PC-9 (cell line): ENCODE data around the gene IQCK. TPM values are rescaled to one million over a fixed set of nuclear protein-coding genes. Genes with fewer than 3 reads are reported as not detected.

ENCODE experiments used
- BruUV-seq: library from RNA; stranded (reverse); fragments of 400-500 nt; replicated peaks from 2 replicates; lab custom pipeline; 2021; lab: Mats Ljungman, UMichigan
- CTCF ChIA-PET: fragments of 300-600 bp; sonication (Branson Sonifier 250); formaldehyde crosslinking; loops from one replicate; lab custom pipeline; 2022; ENCODE audit warnings: antibody characterized with exemption; lab: Charles Lee
- POLR2A ChIA-PET: fragments of 300-600 bp; sonication (Branson Sonifier 250); formaldehyde crosslinking; loops from one replicate; lab custom pipeline; 2022; ENCODE audit warnings: antibody characterized with exemption; ENCODE audit not compliant: unreplicated experiment; lab: Charles Lee
- DNase-seq, 2 experiments: peaks; one replicate each; pipeline versions ENCODE4 v3.0.0 to v3.0.0-alpha.2; 2015 to 2022; ENCODE audit warnings: mixed read lengths in 1 of 2
- H2AFZ ChIP-seq: fragments of 200-600 bp; sonication (generic); 2 replicates; pipeline ENCODE4 v1.8.1; 2017; ENCODE audit warnings: antibody characterized with exemption
- H3F3A ChIP-seq: fragments of 200-600 bp; sonication (generic); 2 replicates; pipeline ENCODE4 v1.8.1; 2017; ENCODE audit warnings: antibody characterized with exemption, mild to moderate bottlenecking, low read depth; ENCODE audit not compliant: insufficient read depth
- H3K27ac ChIP-seq: fragments of 200-600 bp; sonication (generic); 2 replicates; pipeline ENCODE4 v1.6.1; 2016; ENCODE audit warnings: mixed run types
- H3K27me3 ChIP-seq: fragments of 200-600 bp; sonication (generic); 2 replicates; pipeline ENCODE4 v1.6.1; 2016; ENCODE audit warnings: low read depth, mixed run types; ENCODE audit not compliant: insufficient read depth
- H3K36me3 ChIP-seq: fragments of 200-600 bp; sonication (generic); 2 replicates; pipeline ENCODE4 v1.6.1; 2016; ENCODE audit warnings: low read depth, mixed run types
- H3K4me1 ChIP-seq: fragments of 200-600 bp; sonication (generic); replicated peaks from 2 replicates; pipeline ENCODE4 v1.6.1; 2016; ENCODE audit warnings: mixed run types; ENCODE audit not compliant: insufficient read depth
- H3K4me2 ChIP-seq: fragments of 200-600 bp; sonication (generic); 2 replicates; pipeline ENCODE4 v1.6.1; 2017; ENCODE audit warnings: mixed run types
- H3K4me3 ChIP-seq: fragments of 200-600 bp; sonication (generic); 2 replicates; pipeline ENCODE4 v1.6.1; 2016; ENCODE audit warnings: mixed run types
- H3K79me2 ChIP-seq: fragments of 200-600 bp; sonication (generic); 2 replicates; pipeline ENCODE4 v1.6.1; 2017; ENCODE audit warnings: low read depth, mixed run types
- H3K9me2 ChIP-seq: fragments of 200-600 bp; sonication (generic); 2 replicates; pipeline ENCODE4 v1.8.1; 2017; ENCODE audit warnings: mild to moderate bottlenecking; ENCODE audit not compliant: insufficient read depth
- H3K9me3 ChIP-seq: fragments of 200-600 bp; sonication (generic); 2 replicates; pipeline ENCODE4 v1.8.1; 2016; ENCODE audit warnings: low read depth; ENCODE audit not compliant: insufficient read depth
- H4K20me1 ChIP-seq: fragments of 200-600 bp; sonication (generic); 2 replicates; pipeline ENCODE4 v1.8.1; 2017; ENCODE audit not compliant: insufficient read depth
- CTCF ChIP-seq: fragments of 200-600 bp; sonication (generic); conservative IDR thresholded peaks from 2 replicates; pipeline ENCODE4 v1.6.1; 2017; ENCODE audit warnings: mixed run types, antibody characterized with exemption, mild to moderate bottlenecking, moderate library complexity
- EZH2 ChIP-seq: fragments of 200-600 bp; sonication (generic); IDR thresholded peaks from 2 replicates; pipeline ENCODE4 v1.8.0; 2017; ENCODE audit warnings: antibody characterized with exemption, low read depth
- intact Hi-C: fragments of 100-400 bp; cut with micrococcal nuclease; formaldehyde crosslinking; loops from one replicate; pipeline ENCODE4 v1.10.0; 2022; ENCODE audit not compliant: unreplicated experiment
- total RNA-seq: library from RNA; stranded (reverse); gene quantifications from 2 replicates; pipeline ENCODE4 v1.2.3, GENCODE V29; 2021

Gene IQCK
- total RNA-seq, 1 experiment from 2014 or later, result 21.6 TPM

DNA sequence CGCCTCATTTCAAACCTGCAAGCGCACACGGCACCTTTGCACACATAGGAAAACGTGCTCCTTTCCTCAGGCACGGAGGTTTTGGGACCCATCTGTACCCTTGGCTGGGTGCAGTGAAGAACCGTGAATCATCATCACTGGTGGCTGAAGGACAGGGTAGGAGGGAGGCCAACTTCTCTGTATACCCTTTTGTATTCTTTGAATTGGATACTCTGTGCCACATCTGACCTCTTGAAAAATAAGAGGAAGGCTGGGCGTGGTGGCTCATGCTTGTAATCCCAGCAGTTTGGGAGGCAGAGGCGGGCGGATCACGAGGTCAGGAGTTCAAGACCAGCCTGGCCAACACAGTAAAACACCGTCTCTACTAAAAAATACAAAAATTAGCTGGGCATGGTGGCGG is 154.9 kb downstream of the IQCK start:
- TF ChIP-seq EZH2 (no peak), CTCF (no peak)
- no peak overlapping the region for H3K4me3 ChIP-seq
- 0 out of 2 replicates have a peak, but pooled peaks cover 3% of the 10 kb centered on the region for H3K79me2 ChIP-seq
- no peaks in the 10 kb centered on the region for H3K27me3 ChIP-seq
- ChIA-PET POLR2A (no interaction called here), CTCF (interaction anchor here (0.6 kb wide), 2 partner anchors 41 to 234 kb away, joined by 3 to 5 read pairs; no protein-coding TSS in a partner anchor)
- H4K20me1 ChIP-seq, result no peaks in the 10 kb centered on the region
- no peak for DNase-seq
- no peak overlapping the region for H2AFZ ChIP-seq
- H3K36me3 ChIP-seq, result no peaks in the 10 kb centered on the region; the same call in 1 of the 2 replicates
- no peak overlapping the region for H3K27ac ChIP-seq
- H3K9me3 ChIP-seq, result no peaks in the 10 kb centered on the region
- no peaks in the 10 kb centered on the region for H3F3A ChIP-seq
- intact Hi-C loops, result no loop called here
- no peaks in the 10 kb centered on the region for H3K9me2 ChIP-seq
- no peaks in the 10 kb centered on the region for H3K4me1 ChIP-seq
- H3K4me2 ChIP-seq, result no peak overlapping the region
- BruUV-seq, result no TSS peak

DNA sequence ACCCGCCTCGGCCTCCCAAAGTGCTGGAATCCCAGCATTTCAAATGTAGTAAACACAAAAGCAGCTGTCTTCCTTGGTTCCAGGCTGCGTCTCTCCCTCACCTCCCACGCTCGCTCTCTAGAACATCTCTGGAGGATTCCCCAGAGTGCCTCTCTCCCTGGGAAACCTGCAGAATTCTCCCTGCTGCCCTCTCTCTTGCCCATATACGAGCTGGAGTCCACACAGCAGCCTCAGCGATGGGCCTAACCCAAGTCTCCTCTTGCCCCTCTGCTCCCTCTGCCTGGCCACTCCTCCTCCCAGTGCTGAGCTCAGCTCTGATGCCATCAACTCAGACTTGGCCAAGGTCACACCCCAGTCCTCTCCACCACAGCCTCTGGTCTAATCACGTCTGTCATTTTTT is 156.0 kb downstream of the IQCK start:
- intact Hi-C loops, result no loop called here
- Histone ChIP-seq H3K4me1 (no peaks in the 10 kb centered on the region), H4K20me1 (no peaks in the 10 kb centered on the region), H2AFZ (no peak overlapping the region), H3F3A (no peaks in the 10 kb centered on the region), H3K9me3 (no peaks in the 10 kb centered on the region), H3K27me3 (no peaks in the 10 kb centered on the region), H3K9me2 (no peaks in the 10 kb centered on the region), H3K27ac (no peak overlapping the region), H3K4me3 (no peak overlapping the region), H3K36me3 (no peaks in the 10 kb centered on the region), H3K4me2 (no peak overlapping the region), H3K79me2 (no peaks in the 10 kb centered on the region)
- TF ChIP-seq EZH2 (no peak), CTCF (no peak)
- POLR2A ChIA-PET, result no interaction called here
- no TSS peak for BruUV-seq
- no peak for DNase-seq
- CTCF ChIA-PET, result interaction anchor here (0.6 kb wide), 1 partner anchor 12 kb away, joined by 3 read pairs; no protein-coding TSS in a partner anchor

DNA sequence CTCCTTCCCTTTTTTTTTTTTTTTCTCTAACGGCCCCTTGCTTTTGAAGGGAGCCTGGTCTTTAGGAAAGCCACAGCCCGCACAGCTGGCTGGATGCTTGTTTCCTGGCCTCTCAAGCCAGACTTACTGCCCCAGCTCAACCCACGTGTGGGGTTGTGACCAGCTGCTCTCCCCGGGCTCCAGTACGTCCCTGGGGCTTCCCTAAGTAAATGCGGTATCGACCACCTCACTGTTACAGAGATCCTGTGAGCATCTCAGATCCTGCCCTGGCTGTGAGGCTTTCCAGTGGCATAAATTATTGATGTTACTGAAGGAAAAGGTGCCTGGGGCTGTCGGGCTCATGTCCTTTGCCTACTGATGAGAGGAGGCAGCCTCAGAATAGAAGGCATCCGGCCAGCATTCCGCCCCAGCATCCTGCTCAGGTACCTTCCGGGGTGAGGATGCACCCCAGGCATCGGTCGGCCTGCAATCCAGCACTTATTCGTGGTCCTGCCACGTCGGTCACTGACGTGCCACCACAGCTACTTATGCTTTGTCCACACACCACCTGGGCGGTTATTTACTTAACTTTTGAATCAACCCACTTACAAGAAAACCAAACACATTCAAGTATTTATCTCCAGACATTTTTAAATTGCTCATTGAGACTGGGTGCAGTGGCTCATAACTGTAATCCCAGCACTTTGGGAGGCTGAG is 156.9 kb downstream of the IQCK start:
- POLR2A ChIA-PET, result interaction anchor here (0.5 to 0.6 kb wide), 2 partner anchors 35 to 194 kb away, joined by 3 to 36 read pairs; no protein-coding TSS in a partner anchor
- Histone ChIP-seq H4K20me1 (no peaks in the 10 kb centered on the region), H3K4me2 (no peak overlapping the region), H3K4me1 (no peaks in the 10 kb centered on the region), H3K27me3 (no peaks in the 10 kb centered on the region), H2AFZ (no peak overlapping the region), H3K9me2 (no peaks in the 10 kb centered on the region), H3K27ac (no peak overlapping the region), H3K79me2 (no peaks in the 10 kb centered on the region), H3K4me3 (no peak overlapping the region), H3K9me3 (no peaks in the 10 kb centered on the region), H3K36me3 (no peaks in the 10 kb centered on the region), H3F3A (no peaks in the 10 kb centered on the region)
- DNase-seq, result no peak
- TF ChIP-seq EZH2 (no peak), CTCF (no peak)
- CTCF ChIA-PET, result interaction anchor here (0.6 kb wide), 1 partner anchor 11 kb away, joined by 3 read pairs; no protein-coding TSS in a partner anchor
- intact Hi-C loops, result no loop called here
- no TSS peak for BruUV-seq
